ENCODE measurements around the gene ADGRV1.

Gene ADGRV1

DNA sequence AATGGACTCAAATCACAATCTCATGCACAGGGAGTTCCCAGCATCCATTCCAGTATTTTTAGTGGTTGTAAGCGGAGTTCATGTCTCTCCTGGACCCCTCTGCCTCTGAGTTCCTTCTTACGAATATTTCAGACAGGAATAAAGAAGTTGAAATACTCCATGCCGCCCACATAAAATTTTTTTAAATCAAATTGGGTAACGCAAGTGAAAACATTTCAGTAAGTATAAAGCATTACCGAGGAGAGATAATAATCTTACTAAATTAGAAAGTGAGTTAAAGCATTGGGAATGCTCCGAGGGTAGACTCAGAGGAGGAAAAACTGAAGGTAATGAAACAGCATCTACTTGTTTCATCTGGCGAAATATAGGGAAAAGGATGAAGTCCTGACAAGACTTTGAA, 506.9 kb downstream of the ADGRV1 start:
- H3K27ac ChIP-seq, result no peak overlapping the region
- TF ChIP-seq, protein P1, sequence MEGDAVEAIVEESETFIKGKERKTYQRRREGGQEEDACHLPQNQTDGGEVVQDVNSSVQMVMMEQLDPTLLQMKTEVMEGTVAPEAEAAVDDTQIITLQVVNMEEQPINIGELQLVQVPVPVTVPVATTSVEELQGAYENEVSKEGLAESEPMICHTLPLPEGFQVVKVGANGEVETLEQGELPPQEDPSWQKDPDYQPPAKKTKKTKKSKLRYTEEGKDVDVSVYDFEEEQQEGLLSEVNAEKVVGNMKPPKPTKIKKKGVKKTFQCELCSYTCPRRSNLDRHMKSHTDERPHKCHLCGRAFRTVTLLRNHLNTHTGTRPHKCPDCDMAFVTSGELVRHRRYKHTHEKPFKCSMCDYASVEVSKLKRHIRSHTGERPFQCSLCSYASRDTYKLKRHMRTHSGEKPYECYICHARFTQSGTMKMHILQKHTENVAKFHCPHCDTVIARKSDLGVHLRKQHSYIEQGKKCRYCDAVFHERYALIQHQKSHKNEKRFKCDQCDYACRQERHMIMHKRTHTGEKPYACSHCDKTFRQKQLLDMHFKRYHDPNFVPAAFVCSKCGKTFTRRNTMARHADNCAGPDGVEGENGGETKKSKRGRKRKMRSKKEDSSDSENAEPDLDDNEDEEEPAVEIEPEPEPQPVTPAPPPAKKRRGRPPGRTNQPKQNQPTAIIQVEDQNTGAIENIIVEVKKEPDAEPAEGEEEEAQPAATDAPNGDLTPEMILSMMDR (IDR thresholded peaks at IDR 0.05), result no peak
- TF ChIP-seq ZFX (IDR thresholded peaks at IDR 0.05; ENCODE audit: borderline replicate concordance), result no peak

DNA sequence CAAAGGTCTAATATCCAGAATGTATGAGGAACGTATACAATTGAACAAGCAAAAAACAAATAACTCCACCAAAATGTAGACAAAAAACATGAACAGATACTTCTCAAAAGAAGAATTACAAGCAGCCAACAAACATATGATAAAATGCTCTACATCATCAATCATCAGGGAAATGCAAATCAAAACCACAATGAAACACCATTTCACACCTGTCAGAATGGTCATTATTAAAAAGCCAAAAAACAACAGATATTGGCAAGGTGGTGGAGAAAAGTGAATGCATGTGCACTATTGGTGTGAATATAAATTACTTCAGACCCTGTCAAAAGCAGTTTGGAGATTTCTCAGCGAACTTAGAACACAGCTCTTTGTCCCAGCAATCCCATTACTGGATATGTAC, 510.8 kb downstream of the ADGRV1 start:
- H3K27ac ChIP-seq, result no peak overlapping the region
- TF ChIP-seq, protein P1 (IDR thresholded peaks at IDR 0.05), result no peak
- no peak for TF ChIP-seq ZFX (IDR thresholded peaks at IDR 0.05; ENCODE audit: borderline replicate concordance)

DNA sequence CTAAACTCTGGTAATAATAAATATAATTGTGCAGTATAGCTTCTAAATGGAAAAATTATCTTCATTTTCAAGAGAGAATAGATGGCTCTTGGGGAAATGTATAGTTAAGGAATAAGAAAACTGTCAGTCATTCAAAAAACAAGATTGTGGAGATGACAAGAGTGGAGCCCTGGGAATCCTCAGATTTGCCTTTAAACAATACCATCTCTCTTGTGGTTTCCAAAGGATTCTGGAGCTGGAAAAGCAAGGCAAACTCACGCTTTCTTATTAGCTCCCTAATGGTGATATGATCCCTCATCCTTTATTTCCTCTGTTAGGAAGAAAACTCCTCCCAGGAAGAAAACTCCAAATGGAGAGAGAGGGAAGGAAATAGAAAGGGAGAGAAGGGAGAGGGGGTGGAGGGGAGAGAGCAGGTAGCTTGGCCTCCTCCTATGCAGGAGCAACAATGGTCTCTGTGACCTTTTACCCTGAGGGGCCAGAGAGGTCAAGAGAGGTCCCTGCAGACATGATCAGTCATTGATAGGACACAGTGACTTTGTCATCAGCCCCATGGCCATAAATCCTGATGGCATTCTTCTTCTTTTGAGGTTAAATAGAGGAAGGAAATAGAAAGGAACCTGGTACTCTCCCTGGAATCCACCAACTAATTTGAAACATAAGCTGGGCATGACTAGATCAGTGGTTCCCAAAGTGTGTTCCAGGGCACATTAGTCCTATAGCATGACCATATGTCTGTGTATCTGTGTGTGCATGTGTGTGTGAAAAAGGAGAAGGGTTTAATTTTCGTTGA, 512.4 kb downstream of the ADGRV1 start:
- TF ChIP-seq ZFX (IDR thresholded peaks at IDR 0.05; ENCODE audit: borderline replicate concordance), result no peak
- TF ChIP-seq, protein P1 (IDR thresholded peaks at IDR 0.05), result no peak
- no peak overlapping the region for H3K27ac ChIP-seq

DNA sequence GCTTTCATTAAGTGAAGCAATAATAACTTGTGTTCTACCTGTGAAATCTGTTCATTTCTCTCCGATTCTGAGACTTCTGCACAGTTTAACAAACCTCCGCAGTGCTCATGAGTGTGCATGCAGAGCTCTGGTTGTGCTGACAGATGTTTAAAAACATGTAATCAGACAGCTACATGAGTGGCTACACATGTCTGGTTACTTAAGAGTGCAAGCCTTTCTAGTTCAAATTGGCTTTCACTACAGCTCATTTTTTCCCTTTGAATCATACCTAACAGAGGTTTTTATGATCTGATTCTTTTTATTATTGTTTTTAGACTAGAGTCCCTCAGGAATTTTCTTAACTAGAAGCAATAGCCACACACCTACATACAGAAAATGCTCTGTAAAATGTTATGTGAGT, 514.3 kb downstream of the ADGRV1 start:
- H3K27ac ChIP-seq, result no peak overlapping the region
- TF ChIP-seq ZFX (IDR thresholded peaks at IDR 0.05; ENCODE audit: borderline replicate concordance), result no peak
- TF ChIP-seq, protein P1 (IDR thresholded peaks at IDR 0.05), result no peak

DNA sequence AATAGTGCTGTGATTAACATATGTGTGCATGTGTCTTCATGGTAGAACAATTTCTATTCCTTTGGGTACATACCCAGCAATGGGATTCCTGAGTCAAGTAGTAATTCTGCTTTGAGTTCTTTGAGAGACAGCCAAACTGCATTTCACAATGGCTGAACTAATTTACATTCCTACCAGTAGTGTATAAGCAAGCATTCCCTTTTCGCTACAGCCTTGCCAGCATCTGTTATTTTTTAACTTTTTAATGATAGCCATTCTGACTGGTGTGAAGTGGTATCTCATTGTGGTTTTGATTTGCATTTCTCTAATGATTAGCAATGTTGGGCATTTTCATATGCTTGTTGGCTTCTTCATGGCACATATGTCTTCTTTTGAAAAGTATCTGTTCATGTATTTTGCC, 516.0 kb downstream of the ADGRV1 start:
- TF ChIP-seq ZFX (IDR thresholded peaks at IDR 0.05; ENCODE audit: borderline replicate concordance), result no peak
- TF ChIP-seq, protein P1 (IDR thresholded peaks at IDR 0.05), result no peak
- H3K27ac ChIP-seq, result no peak overlapping the region

DNA sequence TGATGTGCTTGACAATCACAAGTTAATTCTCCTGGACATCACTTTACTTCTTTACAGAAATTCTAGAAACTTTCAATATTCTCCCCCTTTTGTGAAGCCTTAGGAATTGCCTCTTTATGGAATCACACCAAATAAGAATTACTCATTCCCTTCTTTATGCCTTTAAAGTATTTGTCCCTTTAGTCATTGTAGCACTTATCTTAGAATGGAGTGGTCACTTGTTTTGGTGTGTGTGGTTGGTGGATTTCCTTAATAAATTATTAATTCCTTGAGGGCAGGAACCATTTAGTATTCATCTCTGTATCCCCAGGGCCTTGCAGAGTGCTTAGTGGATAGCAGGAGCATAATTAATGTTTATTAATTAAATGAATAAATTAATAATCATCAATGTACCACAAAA, 517.5 kb downstream of the ADGRV1 start:
- H3K27ac ChIP-seq, result no peak overlapping the region
- TF ChIP-seq ZFX (IDR thresholded peaks at IDR 0.05; ENCODE audit: borderline replicate concordance), result no peak
- TF ChIP-seq, protein P1 (IDR thresholded peaks at IDR 0.05), result no peak

DNA sequence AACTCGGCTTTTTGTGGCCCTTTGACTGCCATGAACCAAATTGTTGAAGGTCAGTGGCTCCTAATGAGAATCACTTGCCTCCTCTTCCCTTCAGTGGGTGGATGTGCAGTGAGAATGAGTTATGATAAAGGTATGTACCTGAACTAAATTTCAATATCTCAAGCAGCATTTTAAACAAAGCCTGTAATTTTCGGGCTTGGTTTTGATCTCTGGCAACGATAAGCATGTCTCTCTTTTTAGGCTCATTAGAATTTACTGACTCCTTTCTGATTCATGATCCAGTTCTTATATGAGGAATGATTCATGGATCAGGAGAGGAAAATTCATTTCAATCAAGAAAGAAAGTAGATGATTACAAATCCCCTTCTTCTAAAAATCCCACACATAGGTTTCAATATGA, 519.0 kb downstream of the ADGRV1 start:
- TF ChIP-seq ZFX (IDR thresholded peaks at IDR 0.05; ENCODE audit: borderline replicate concordance), result no peak
- TF ChIP-seq, protein P1 (IDR thresholded peaks at IDR 0.05), result no peak
- no peak overlapping the region for H3K27ac ChIP-seq

All from 22Rv1 (cell line).